Parathyroid adenoma (tissue), 2 donors: Measurements from ENCODE around the gene EFNA4.

ENCODE experiments used
- H2AFZ ChIP-seq: fragments of 300-600 bp; sonication (generic); one replicate; pipeline ENCODE4 v1.7.0; 2017; ENCODE audit warnings: antibody characterized with exemption, mild to moderate bottlenecking
- H3K27ac ChIP-seq: fragments of 300-600 bp; sonication (generic); one replicate; pipeline ENCODE4 v1.7.0; 2017
- H3K27me3 ChIP-seq: fragments of 300-600 bp; sonication (generic); one replicate; pipeline ENCODE4 v1.7.0; 2017; ENCODE audit warnings: low read length; ENCODE audit not compliant: control insufficient read depth, insufficient read depth
- H3K36me3 ChIP-seq: fragments of 300-600 bp; sonication (generic); one replicate; pipeline ENCODE4 v1.7.0; 2017; ENCODE audit warnings: low read length; ENCODE audit not compliant: control insufficient read depth, insufficient read depth
- H3K4me1 ChIP-seq: fragments of 300-600 bp; sonication (generic); one replicate; pipeline ENCODE4 v1.7.0; 2017; ENCODE audit warnings: control low read depth
- H3K4me2 ChIP-seq: fragments of 300-600 bp; sonication (generic); one replicate; pipeline ENCODE4 v1.7.0; 2017; ENCODE audit warnings: low read length
- H3K4me3 ChIP-seq: fragments of 300-600 bp; sonication (generic); one replicate; pipeline ENCODE4 v1.7.0; 2017; ENCODE audit warnings: low read depth, low read length
- H3K79me2 ChIP-seq: fragments of 300-600 bp; sonication (generic); one replicate; pipeline ENCODE4 v1.7.0; 2017; ENCODE audit warnings: control low read depth
- H3K9ac ChIP-seq: fragments of 300-600 bp; sonication (generic); one replicate; pipeline ENCODE4 v1.7.0; 2017; ENCODE audit warnings: mild to moderate bottlenecking
- H3K9me3 ChIP-seq: fragments of 300-600 bp; sonication (generic); one replicate; pipeline ENCODE4 v1.7.0; 2017; ENCODE audit warnings: low read length; ENCODE audit not compliant: control insufficient read depth
- CTCF ChIP-seq: fragments of 300-600 bp; sonication (generic); IDR thresholded peaks from one replicate; pipeline ENCODE4 v1.7.0; 2017; ENCODE audit warnings: antibody characterized with exemption, mild to moderate bottlenecking
- donor health status: primary hyperparathyroidism.

The EFNA4 gene

GRCh38 chr1:155017041-155017945, 46.2 kb upstream of the EFNA4 start:
- Histone ChIP-seq H3K27me3 (no peaks in the 10 kb centered on the region), H2AFZ (peak overlapping the region; percentile 50), H3K36me3 (no peaks in the 10 kb centered on the region), H3K4me1 (peaks cover 22% of the 10 kb centered on the region), H3K4me2 (peak overlapping the region; percentile 80), H3K9me3 (no peaks in the 10 kb centered on the region), H3K79me2 (no peaks in the 10 kb centered on the region), H3K27ac (peak overlapping the region; percentile 54), H3K9ac (no peak overlapping the region), H3K4me3 (peak overlapping the region; percentile 38)
- TF ChIP-seq CTCF = peak; percentile 93

- H3K9ac ChIP-seq = no peak overlapping the region
- H2AFZ ChIP-seq = no peak overlapping the region
- no peaks in the 10 kb centered on the region for H3K9me3 ChIP-seq
- peaks cover 18% of the 10 kb centered on the region for H3K4me1 ChIP-seq
- no peaks in the 10 kb centered on the region for H3K79me2 ChIP-seq
- no peaks in the 10 kb centered on the region for H3K27me3 ChIP-seq
- peak overlapping the region; percentile 80 for H3K4me2 ChIP-seq
- TF ChIP-seq CTCF = no peak
- no peak overlapping the region for H3K27ac ChIP-seq
- H3K4me3 ChIP-seq = no peak overlapping the region
- H3K36me3 ChIP-seq = no peaks in the 10 kb centered on the region
These were observed 45.6 kb upstream of the EFNA4 start for GRCh38 chr1:155017946-155018316.

- no peak for TF ChIP-seq CTCF
- Histone ChIP-seq H3K9ac (no peak overlapping the region), H3K36me3 (no peaks in the 10 kb centered on the region), H3K4me2 (peak overlapping the region; percentile 30), H2AFZ (no peak overlapping the region), H3K4me3 (no peak overlapping the region), H3K9me3 (no peaks in the 10 kb centered on the region), H3K27ac (peak overlapping the region; percentile 29), H3K4me1 (peaks cover 17% of the 10 kb centered on the region), H3K79me2 (no peaks in the 10 kb centered on the region), H3K27me3 (no peaks in the 10 kb centered on the region)
These were observed 44.8 kb upstream of the EFNA4 start for GRCh38 chr1:155018617-155019348.

GRCh38 chr1:155019377-155020245, 43.9 kb upstream of the EFNA4 start:
- Histone ChIP-seq H3K36me3 (no peaks in the 10 kb centered on the region), H3K4me3 (no peak overlapping the region), H3K4me1 (peaks cover 13% of the 10 kb centered on the region), H3K27me3 (no peaks in the 10 kb centered on the region), H2AFZ (no peak overlapping the region), H3K9me3 (no peaks in the 10 kb centered on the region), H3K9ac (no peak overlapping the region), H3K79me2 (no peaks in the 10 kb centered on the region), H3K4me2 (peak overlapping the region; percentile 30), H3K27ac (peak overlapping the region; percentile 29)
- no peak for TF ChIP-seq CTCF
